Measurements from ENCODE around the gene HINFP.

The HINFP gene, protein sequence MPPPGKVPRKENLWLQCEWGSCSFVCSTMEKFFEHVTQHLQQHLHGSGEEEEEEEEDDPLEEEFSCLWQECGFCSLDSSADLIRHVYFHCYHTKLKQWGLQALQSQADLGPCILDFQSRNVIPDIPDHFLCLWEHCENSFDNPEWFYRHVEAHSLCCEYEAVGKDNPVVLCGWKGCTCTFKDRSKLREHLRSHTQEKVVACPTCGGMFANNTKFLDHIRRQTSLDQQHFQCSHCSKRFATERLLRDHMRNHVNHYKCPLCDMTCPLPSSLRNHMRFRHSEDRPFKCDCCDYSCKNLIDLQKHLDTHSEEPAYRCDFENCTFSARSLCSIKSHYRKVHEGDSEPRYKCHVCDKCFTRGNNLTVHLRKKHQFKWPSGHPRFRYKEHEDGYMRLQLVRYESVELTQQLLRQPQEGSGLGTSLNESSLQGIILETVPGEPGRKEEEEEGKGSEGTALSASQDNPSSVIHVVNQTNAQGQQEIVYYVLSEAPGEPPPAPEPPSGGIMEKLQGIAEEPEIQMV

DNA sequence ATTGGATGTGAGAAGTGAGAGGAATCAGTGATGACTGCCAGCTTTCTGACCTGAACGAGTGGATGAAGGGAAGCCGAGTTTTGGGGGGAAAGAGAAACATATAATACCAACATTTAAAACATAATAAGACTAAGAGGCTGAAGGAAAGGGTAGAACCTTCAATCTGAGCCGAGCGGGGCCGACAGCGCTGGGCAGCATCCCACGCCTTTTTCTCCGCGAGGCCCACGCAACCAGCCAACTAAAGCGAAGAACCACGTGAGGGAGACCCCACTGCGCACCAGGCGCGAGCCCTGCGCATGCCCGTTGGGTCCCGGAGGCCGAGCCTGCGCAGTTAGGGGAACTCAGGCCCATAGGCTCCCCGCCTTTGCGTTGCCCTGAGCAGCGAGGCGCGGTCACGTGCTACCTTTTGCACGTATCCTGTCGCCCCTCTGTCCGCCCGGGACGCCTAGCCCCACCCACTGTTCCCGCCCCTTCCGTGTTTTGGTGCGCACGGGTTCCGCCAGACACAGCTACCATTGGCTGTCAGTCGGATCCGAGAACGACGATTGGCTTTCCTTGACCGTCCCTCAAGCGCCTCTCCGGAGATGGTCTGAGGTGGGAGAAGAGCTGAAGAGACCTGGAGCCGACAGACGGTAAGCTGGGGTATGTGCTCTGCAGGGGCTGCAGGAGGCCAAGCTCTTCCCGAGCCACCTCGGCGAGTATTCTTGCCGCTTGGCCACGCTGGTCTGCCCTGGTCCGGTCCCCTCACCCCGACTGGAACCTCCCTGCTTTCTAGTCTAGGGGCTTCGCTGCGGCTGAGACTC, at the start of gene HINFP:
HINFP (plus strand) TSS at position 573 of the 803 bp plus-strand sequence. CDS start 5,365 bp downstream, outside the sequence.
- TF ChIP-seq, protein P1, sequence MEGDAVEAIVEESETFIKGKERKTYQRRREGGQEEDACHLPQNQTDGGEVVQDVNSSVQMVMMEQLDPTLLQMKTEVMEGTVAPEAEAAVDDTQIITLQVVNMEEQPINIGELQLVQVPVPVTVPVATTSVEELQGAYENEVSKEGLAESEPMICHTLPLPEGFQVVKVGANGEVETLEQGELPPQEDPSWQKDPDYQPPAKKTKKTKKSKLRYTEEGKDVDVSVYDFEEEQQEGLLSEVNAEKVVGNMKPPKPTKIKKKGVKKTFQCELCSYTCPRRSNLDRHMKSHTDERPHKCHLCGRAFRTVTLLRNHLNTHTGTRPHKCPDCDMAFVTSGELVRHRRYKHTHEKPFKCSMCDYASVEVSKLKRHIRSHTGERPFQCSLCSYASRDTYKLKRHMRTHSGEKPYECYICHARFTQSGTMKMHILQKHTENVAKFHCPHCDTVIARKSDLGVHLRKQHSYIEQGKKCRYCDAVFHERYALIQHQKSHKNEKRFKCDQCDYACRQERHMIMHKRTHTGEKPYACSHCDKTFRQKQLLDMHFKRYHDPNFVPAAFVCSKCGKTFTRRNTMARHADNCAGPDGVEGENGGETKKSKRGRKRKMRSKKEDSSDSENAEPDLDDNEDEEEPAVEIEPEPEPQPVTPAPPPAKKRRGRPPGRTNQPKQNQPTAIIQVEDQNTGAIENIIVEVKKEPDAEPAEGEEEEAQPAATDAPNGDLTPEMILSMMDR (IDR thresholded peaks at IDR 0.05): no peak

DNA sequence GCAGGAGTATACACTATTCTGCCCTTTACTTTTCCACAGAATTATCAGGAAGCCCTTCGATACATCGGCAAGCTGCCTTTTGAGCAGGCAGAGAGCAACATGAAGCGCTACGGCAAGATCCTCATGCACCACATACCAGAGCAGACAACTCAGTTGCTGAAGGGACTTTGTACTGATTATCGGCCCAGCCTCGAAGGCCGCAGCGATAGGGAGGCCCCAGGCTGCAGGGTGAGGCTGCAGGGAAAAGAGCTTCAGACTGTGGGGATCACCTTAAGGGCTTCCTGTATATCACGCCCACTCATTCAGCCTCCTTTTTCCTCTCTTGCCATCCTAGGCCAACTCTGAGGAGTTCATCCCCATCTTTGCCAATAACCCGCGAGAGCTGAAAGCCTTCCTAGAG, 43.5 kb upstream of the HINFP start:
- TF ChIP-seq, protein P1 (IDR thresholded peaks at IDR 0.05): no peak

DNA sequence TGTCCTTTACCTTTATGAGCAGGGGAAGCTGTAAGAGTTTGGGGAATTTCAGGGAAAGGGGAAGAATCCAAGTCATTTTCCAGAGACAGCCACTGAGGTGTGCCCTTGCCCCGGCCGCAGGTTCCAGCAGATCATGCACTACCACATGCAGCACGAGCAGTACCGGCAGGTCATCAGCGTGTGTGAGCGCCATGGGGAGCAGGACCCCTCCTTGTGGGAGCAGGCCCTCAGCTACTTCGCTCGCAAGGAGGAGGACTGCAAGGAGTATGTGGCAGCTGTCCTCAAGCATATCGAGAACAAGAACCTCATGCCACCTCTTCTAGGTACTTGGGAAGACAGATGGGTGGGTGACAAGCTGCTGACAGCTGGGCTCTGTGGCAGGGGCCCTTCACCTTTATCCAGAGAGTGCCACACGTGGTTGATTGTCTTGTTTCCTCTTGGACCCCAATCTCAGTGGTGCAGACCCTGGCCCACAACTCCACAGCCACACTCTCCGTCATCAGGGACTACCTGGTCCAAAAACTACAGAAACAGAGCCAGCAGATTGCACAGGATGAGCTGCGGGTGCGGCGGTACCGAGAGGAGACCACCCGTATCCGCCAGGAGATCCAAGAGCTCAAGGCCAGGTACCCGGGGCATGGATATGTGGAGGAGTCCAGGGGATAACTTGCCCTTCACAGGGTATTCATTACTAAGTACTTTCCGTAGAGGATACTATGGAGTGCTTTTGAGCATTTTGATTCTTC, 42.5 kb upstream of the HINFP start:
- TF ChIP-seq, protein P1 (IDR thresholded peaks at IDR 0.05): no peak

DNA sequence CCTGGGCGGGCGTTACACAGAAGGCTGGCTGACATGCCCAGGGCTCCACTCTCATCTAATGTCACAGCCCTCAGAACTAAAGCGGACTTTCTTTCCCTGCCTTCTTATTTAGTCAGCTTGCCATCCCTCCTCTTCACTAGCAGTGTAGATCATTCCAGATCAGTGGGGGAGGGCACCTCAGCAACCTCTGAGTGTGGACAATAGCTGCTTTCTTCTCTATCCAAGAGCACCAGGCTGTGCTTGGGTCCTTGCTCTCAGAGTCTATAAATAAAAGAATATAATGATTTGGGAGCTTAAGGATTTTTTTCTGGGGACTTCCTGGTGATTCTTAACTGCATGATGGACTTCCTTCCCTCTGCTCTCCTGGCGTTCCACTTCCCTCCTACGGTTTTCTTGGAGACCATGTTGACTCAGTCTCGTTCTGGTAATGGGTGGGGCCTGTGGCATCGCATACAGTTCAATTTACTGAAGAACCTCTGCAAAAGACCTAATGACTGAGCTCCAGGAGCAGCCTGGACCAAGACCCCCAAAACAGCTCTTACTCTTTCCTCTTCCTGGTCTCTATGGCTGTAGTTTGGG, 39.6 kb upstream of the HINFP start:
- TF ChIP-seq, protein P1 (IDR thresholded peaks at IDR 0.05): no peak

DNA sequence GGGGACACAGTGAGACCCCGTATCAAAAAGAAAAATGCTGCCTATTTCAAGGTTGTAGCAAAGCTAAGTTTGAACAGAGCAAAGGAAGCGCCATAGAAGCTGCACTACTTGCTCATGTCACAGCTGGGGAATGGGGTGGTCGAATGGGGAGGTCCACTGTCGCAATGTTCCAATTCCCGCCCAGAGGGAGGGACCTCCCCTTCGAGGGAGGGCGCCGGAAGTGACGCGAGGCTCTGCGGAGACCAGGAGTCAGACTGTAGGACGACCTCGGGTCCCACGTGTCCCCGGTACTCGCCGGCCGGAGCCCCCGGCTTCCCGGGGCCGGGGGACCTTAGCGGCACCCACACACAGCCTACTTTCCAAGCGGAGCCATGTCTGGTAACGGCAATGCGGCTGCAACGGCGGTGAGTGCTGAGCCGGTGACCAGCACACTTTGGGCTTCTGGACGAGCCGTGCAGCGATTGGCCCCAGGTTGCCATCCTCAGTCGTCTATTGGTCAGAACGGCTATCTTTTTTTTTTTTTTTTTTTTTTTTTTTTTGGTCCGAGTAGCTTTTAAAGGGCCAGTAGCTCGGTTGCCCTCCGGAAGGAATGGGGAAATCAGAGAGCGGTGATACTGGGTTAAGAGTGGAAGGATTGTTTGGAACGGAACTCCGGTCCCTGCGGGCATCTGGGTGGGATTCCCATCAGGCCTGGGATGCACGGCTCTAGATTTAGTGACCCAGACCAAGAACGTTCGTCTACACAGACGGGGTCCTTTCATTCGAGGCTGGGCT, 36.5 kb upstream of the HINFP start, which contains the start of gene HMBS:
HMBS (plus strand) TSS at position 219 of the 774 bp plus-strand sequence; CDS start at position 372, 153 bp downstream.
- TF ChIP-seq, protein P1 (IDR thresholded peaks at IDR 0.05): no peak

DNA sequence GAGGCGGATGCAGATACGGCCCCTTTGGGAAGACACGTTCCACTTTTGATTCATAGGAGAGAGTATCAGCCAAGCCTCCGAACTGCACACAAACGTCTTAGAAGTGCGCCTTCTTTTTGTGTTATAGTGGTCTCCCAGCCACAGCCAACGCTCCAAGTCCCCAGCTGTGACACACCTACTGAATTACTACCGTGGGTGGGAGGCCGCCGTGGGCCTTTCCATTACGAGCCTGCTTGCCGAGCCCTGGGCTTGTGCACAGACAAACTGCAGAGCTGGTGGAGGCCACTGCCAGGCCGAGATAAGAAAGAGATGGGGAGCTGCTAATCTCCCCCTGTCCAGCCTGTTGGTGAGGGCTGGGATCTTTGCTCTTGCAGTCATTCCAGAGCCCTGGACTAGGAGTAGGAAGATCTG, 35.9 kb upstream of the HINFP start:
- TF ChIP-seq, protein P1 (IDR thresholded peaks at IDR 0.05): no peak
